Caco-2 (cell line): Measurements from ENCODE around the gene PRDM2. TPM values are rescaled to one million over a fixed set of nuclear protein-coding genes. Genes with fewer than 3 reads are reported as not detected.

ENCODE experiments used
- BruUV-seq: library from RNA; stranded (reverse); fragments of 400-500 nt; replicated peaks from 2 replicates; lab custom pipeline; 2021; lab: Mats Ljungman, UMichigan
- CTCF ChIA-PET: fragments of 300-600 bp; sonication (Branson Sonifier 250); formaldehyde crosslinking; loops from one replicate; lab custom pipeline; 2022; ENCODE audit warnings: antibody characterized with exemption; lab: Charles Lee
- POLR2A ChIA-PET: fragments of 300-600 bp; sonication (Branson Sonifier 250); formaldehyde crosslinking; loops from one replicate; lab custom pipeline; 2022; ENCODE audit warnings: antibody characterized with exemption; lab: Charles Lee
- DNase-seq, 2 experiments: peaks; one replicate each; pipeline versions ENCODE4 v3.0.0 to v3.0.0-alpha.2; 2020 to 2022
- H3K27me3 ChIP-seq: replicated peaks from 2 replicates; pipeline ENCODE4 v1.6.0; 2011; ENCODE audit warnings: low read length; ENCODE audit not compliant: control insufficient read depth, insufficient read depth
- H3K36me3 ChIP-seq: 2 replicates; pipeline ENCODE4 v1.5.1; 2011; ENCODE audit warnings: low read length; ENCODE audit not compliant: control insufficient read depth, insufficient read depth
- H3K4me1 ChIP-seq: fragments of 250-450 bp; sonication (Bioruptor Pico); 2 replicates; pipeline ENCODE4 v1.5.1; 2020; ENCODE audit warnings: mild to moderate bottlenecking
- H3K4me3 ChIP-seq: 2 replicates; pipeline ENCODE4 v1.5.1; 2011; ENCODE audit warnings: low read depth, mild to moderate bottlenecking, control low read depth, low read length
- H3K9me3 ChIP-seq: fragments of 250-450 bp; sonication (Bioruptor Pico); 2 replicates; pipeline ENCODE4 v1.5.1; 2020; ENCODE audit warnings: mild to moderate bottlenecking, moderate library complexity
- H3K27ac Mint-ChIP-seq: one replicate; pipeline ENCODE4 v1.8.0; 2022; ENCODE audit warnings: mixed read lengths; ENCODE audit not compliant: unreplicated experiment
- H3K27me3 Mint-ChIP-seq: one replicate; pipeline ENCODE4 v1.8.0; 2022; ENCODE audit warnings: mixed read lengths; ENCODE audit not compliant: insufficient read depth, unreplicated experiment
- H3K36me3 Mint-ChIP-seq: one replicate; pipeline ENCODE4 v1.8.0; 2022; ENCODE audit warnings: mild to moderate bottlenecking, mixed read lengths; ENCODE audit not compliant: insufficient read depth, unreplicated experiment
- H3K4me1 Mint-ChIP-seq: one replicate; pipeline ENCODE4 v1.8.0; 2022; ENCODE audit warnings: low read depth, mixed read lengths; ENCODE audit not compliant: unreplicated experiment
- H3K4me3 Mint-ChIP-seq: one replicate; pipeline ENCODE4 v1.8.0; 2022; ENCODE audit warnings: mild to moderate bottlenecking, moderate library complexity, mixed read lengths; ENCODE audit not compliant: unreplicated experiment
- H3K9me3 Mint-ChIP-seq: one replicate; pipeline ENCODE4 v1.8.0; 2022; ENCODE audit warnings: mixed read lengths; ENCODE audit not compliant: unreplicated experiment
- intact Hi-C: fragments of 100-400 bp; cut with micrococcal nuclease; formaldehyde crosslinking; loops from one replicate; pipeline ENCODE4 v1.10.0; 2022; ENCODE audit not compliant: unreplicated experiment
- total RNA-seq: library from RNA; stranded (reverse); gene quantifications from 2 replicates; pipeline ENCODE4 v1.2.3, GENCODE V29; 2022
- TF ChIP-seq, protein P1 (sequence below), 2 experiments: fragments of 200-600 bp in 1 of 2; IDR thresholded peaks; 1 replicate in 1 of 2; 2 replicates in 1 of 2; pipeline versions ENCODE4 v1.5.1 to v1.8.0; 2011 to 2022; ENCODE audit warnings: antibody characterized with exemption in 1 of 2, control low read depth in 1 of 2, inconsistent platforms in 1 of 2, low read depth in 1 of 2, low read length in 1 of 2, mild to moderate bottlenecking in 1 of 2, moderate library complexity in 1 of 2; ENCODE audit not compliant: insufficient read depth in 1 of 2, severe bottlenecking in 1 of 2, unreplicated experiment in 1 of 2

PRDM2 gene
- total RNA-seq, 1 experiment from 2014 or later: 32.7 TPM

GRCh38 chr1:13730291-13730690, 30.3 kb downstream of the PRDM2 start:
- Histone ChIP-seq H3K9me3 (no peaks in the 10 kb centered on the region), H3K4me3 (no peak overlapping the region), H3K27me3 (no peaks in the 10 kb centered on the region), H3K36me3 (no peaks in the 10 kb centered on the region), H3K4me1 (no peaks in the 10 kb centered on the region)
- Mint-ChIP-seq H3K27ac (no peak overlapping the region), H3K4me3 (no peak overlapping the region), H3K36me3 (no peaks in the 10 kb centered on the region), H3K4me1 (no peaks in the 10 kb centered on the region), H3K27me3 (no peaks in the 10 kb centered on the region), H3K9me3 (no peaks in the 10 kb centered on the region)
- no TSS peak for BruUV-seq
- ChIA-PET POLR2A (no interaction called here), CTCF (no interaction called here)
- TF ChIP-seq, protein P1, sequence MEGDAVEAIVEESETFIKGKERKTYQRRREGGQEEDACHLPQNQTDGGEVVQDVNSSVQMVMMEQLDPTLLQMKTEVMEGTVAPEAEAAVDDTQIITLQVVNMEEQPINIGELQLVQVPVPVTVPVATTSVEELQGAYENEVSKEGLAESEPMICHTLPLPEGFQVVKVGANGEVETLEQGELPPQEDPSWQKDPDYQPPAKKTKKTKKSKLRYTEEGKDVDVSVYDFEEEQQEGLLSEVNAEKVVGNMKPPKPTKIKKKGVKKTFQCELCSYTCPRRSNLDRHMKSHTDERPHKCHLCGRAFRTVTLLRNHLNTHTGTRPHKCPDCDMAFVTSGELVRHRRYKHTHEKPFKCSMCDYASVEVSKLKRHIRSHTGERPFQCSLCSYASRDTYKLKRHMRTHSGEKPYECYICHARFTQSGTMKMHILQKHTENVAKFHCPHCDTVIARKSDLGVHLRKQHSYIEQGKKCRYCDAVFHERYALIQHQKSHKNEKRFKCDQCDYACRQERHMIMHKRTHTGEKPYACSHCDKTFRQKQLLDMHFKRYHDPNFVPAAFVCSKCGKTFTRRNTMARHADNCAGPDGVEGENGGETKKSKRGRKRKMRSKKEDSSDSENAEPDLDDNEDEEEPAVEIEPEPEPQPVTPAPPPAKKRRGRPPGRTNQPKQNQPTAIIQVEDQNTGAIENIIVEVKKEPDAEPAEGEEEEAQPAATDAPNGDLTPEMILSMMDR (IDR thresholded peaks at IDR 0.05; ENCODE audit: insufficient read depth in 1 of 2, low read depth in 1 of 2, low read length in 1 of 2, severe bottlenecking in 1 of 2, unreplicated experiment in 1 of 2): no peak
- no peak for DNase-seq
- intact Hi-C loops: no loop called here

- no peak overlapping the region for H3K4me3 Mint-ChIP-seq
- H3K36me3 Mint-ChIP-seq: no peaks in the 10 kb centered on the region
- no peak overlapping the region for H3K4me3 ChIP-seq
- no TSS peak for BruUV-seq
- ChIA-PET POLR2A (no interaction called here), CTCF (no interaction called here)
- H3K9me3 ChIP-seq: no peaks in the 10 kb centered on the region
- no peaks in the 10 kb centered on the region for H3K4me1 ChIP-seq
- H3K36me3 ChIP-seq: no peaks in the 10 kb centered on the region
- intact Hi-C loops: no loop called here
- DNase-seq: no peak
- no peaks in the 10 kb centered on the region for H3K9me3 Mint-ChIP-seq
- TF ChIP-seq, protein P1 (IDR thresholded peaks at IDR 0.05; ENCODE audit: insufficient read depth in 1 of 2, low read depth in 1 of 2, low read length in 1 of 2, severe bottlenecking in 1 of 2, unreplicated experiment in 1 of 2): no peak
- H3K27ac Mint-ChIP-seq: no peak overlapping the region
- no peaks in the 10 kb centered on the region for H3K27me3 ChIP-seq
- H3K4me1 Mint-ChIP-seq: no peaks in the 10 kb centered on the region
- H3K27me3 Mint-ChIP-seq: no peaks in the 10 kb centered on the region
Measured at GRCh38 chr1:13730751-13731482, 30.9 kb downstream of the PRDM2 start.

GRCh38 chr1:13731897-13732296, 31.9 kb downstream of the PRDM2 start:
- Histone ChIP-seq H3K27me3 (no peaks in the 10 kb centered on the region), H3K36me3 (no peaks in the 10 kb centered on the region), H3K4me3 (no peak overlapping the region), H3K9me3 (no peaks in the 10 kb centered on the region), H3K4me1 (no peaks in the 10 kb centered on the region)
- Mint-ChIP-seq H3K4me3 (no peak overlapping the region), H3K36me3 (no peaks in the 10 kb centered on the region), H3K27ac (no peak overlapping the region), H3K27me3 (no peaks in the 10 kb centered on the region), H3K4me1 (no peaks in the 10 kb centered on the region), H3K9me3 (no peaks in the 10 kb centered on the region)
- no peak for DNase-seq
- TF ChIP-seq, protein P1 (IDR thresholded peaks at IDR 0.05; ENCODE audit: insufficient read depth in 1 of 2, low read depth in 1 of 2, low read length in 1 of 2, severe bottlenecking in 1 of 2, unreplicated experiment in 1 of 2): no peak
- intact Hi-C loops: no loop called here
- ChIA-PET CTCF (no interaction called here), POLR2A (no interaction called here)
- BruUV-seq: no TSS peak
